Fibroblast of lung (primary cell): Measurements from ENCODE around the gene SYNE1. TPM values are rescaled to one million over a fixed set of nuclear protein-coding genes. Genes with fewer than 3 reads are reported as not detected.
"Not testable (repeated sequence)": the region's sequence is repeated elsewhere in the genome, so short reads cannot be mapped to it uniquely, and the experiment has no call there.

Experiments used
- DNase-seq, 2 donors: peaks; one replicate each; pipeline versions ENCODE4 v3.0.0 to v3.0.0-alpha.2; 2010; ENCODE audit warnings: low read depth in 2 of 2
- H2AFZ ChIP-seq: 2 replicates; pipeline ENCODE4 v1.5.1; 2012; ENCODE audit warnings: low read length, control low read depth, inconsistent platforms
- H3K27ac ChIP-seq: 2 replicates; pipeline ENCODE4 v1.5.1; 2011; ENCODE audit warnings: low read length, control low read depth; ENCODE audit not compliant: insufficient read depth
- H3K27me3 ChIP-seq: 2 replicates; pipeline ENCODE4 v1.5.1; 2011; ENCODE audit warnings: mild to moderate bottlenecking, low read length; ENCODE audit not compliant: control insufficient read depth, insufficient read depth
- H3K36me3 ChIP-seq: 2 replicates; pipeline ENCODE4 v1.5.1; 2011; ENCODE audit warnings: low read length; ENCODE audit not compliant: control insufficient read depth, insufficient read depth
- H3K4me1 ChIP-seq: 2 replicates; pipeline ENCODE4 v1.5.1; 2011; ENCODE audit warnings: low read length; ENCODE audit not compliant: control insufficient read depth, insufficient read depth; ENCODE audit errors: extremely low read depth
- H3K4me2 ChIP-seq: 2 replicates; pipeline ENCODE4 v1.5.1; 2011; ENCODE audit warnings: low read length, control low read depth; ENCODE audit not compliant: insufficient read depth; ENCODE audit errors: extremely low read depth
- H3K4me3 ChIP-seq, 4 experiments: fragments of 200-600 bp in 1 of 4; sonication (generic) in 1 of 4; replicated peaks in 1 of 4; 2 replicates each; pipeline ENCODE4 v1.5.1; 2011 to 2016; ENCODE audit warnings: low read length in 4 of 4, low read depth in 3 of 4, mild to moderate bottlenecking in 3 of 4, control low read depth in 2 of 4, inconsistent platforms in 1 of 4, mixed read lengths in 1 of 4; ENCODE audit not compliant: insufficient read depth in 1 of 4; ENCODE audit errors: control extremely low read depth in 1 of 4
- H3K79me2 ChIP-seq: 2 replicates; pipeline ENCODE4 v1.5.1; 2012; ENCODE audit warnings: mild to moderate bottlenecking, low read length, inconsistent platforms; ENCODE audit not compliant: control insufficient read depth, insufficient read depth
- H3K9ac ChIP-seq: 2 replicates; pipeline ENCODE4 v1.5.1; 2011; ENCODE audit warnings: mild to moderate bottlenecking, low read length, control low read depth; ENCODE audit not compliant: insufficient read depth
- H3K9me3 ChIP-seq: 2 replicates; pipeline ENCODE4 v1.5.1; 2012; ENCODE audit warnings: low read depth, low read length; ENCODE audit not compliant: control insufficient read depth, insufficient read depth
- H4K20me1 ChIP-seq: 2 replicates; pipeline ENCODE4 v1.5.1; 2011; ENCODE audit warnings: low read length; ENCODE audit not compliant: control insufficient read depth, insufficient read depth; ENCODE audit errors: extremely low read depth
- CTCF ChIP-seq, 2 donors: IDR thresholded peaks in 1 of 2; conservative IDR thresholded peaks in 1 of 2; 1 replicate in 1 of 2; 2 replicates in 1 of 2; pipeline ENCODE4 v1.5.1; 2011 to 2012; ENCODE audit warnings: low read length in 2 of 2, control low read depth in 1 of 2, inconsistent platforms in 1 of 2, low read depth in 1 of 2, mild to moderate bottlenecking in 1 of 2
- EZH2 ChIP-seq: IDR thresholded peaks from 2 replicates; pipeline ENCODE4 v1.5.1; 2012; ENCODE audit warnings: low read length, control low read depth, mild to moderate bottlenecking; ENCODE audit errors: missing control alignments
- polyA plus RNA-seq, 2 donors: library from polyadenylated mRNA; depleted of rRNA in 1 of 2; stranded (reverse) in 1 of 2; unstranded in 1 of 2; fragments of >200 nt; gene quantifications; 2 replicates each; pipeline ENCODE4 v1.2.1, GENCODE V29; 2011 to 2012; ENCODE audit warnings: missing spikeins in 1 of 2
- total RNA-seq: library from RNA; depleted of rRNA; stranded (reverse); fragments of >200 nt; gene quantifications from 2 replicates; pipeline ENCODE4 v1.2.1, GENCODE V29; 2014

Gene SYNE1
- total and polyA plus RNA-seq, 2 donors (not counting 1 experiment from before 2014, with no cell fraction given) = 21.7 to 219 TPM

DNA sequence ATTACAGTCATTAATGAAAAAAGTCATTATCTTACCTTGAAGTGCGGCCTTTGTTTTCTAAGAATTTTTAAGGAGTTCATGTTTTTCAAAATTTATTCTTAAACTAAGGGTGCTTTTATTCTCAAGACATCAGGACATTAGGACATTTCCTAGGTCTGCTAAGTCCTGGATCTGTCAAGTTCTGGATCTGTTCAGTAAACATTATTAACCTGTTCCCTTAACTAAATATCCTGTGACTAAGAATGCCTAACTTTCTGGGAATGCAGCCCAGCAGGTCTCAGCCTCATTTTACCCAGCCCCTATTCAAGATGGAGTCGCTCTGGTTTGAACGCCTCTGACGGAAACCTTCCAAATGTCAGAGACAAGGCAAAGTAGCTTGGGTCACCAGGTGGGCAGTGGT lies 302.6 kb downstream of the SYNE1 start:
- Histone ChIP-seq H3K4me2 (no peak overlapping the region), H3K79me2 (no peaks in the 10 kb centered on the region), H3K27me3 (no peaks in the 10 kb centered on the region), H4K20me1 (no peaks in the 10 kb centered on the region), H3K4me1 (no peaks in the 10 kb centered on the region), H3K36me3 (peaks cover 7% of the 10 kb centered on the region), H3K9ac (no peak overlapping the region), H3K27ac (no peak overlapping the region), H3K4me3 (no peak overlapping the region), H3K9me3 (no peaks in the 10 kb centered on the region), H2AFZ (no peak overlapping the region)
- DNase-seq = no peak
- no peak for TF ChIP-seq EZH2
- no peak for TF ChIP-seq CTCF (conservative IDR thresholded peaks at IDR 0.05 in 1 of 2, IDR thresholded peaks at IDR 0.05 in 1 of 2; ENCODE audit: low read depth in 1 of 2, low read length in 2 of 2)

DNA sequence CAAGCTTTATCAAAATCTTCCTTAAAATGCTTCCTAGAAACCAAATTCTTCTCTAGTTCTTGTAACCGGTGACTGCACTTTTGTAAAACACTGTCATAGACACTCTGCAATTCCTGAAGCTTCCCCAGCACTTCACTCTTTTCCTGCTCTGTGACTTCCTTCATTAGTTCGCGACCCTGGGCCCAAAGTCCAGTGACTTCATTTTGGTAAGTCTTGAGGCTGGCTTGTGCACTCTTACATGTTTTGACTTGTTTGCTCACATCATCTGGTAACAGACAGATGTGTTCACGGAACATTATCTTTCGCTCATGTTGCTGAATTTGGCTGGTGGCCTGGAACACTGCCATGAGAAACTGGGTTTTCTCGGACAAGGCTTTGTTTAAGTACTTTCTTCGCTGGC lies 306.2 kb downstream of the SYNE1 start:
- no peak overlapping the region for H3K4me3 ChIP-seq
- H3K27ac ChIP-seq = no peak overlapping the region
- no peak overlapping the region for H3K4me2 ChIP-seq
- no peak for TF ChIP-seq CTCF (conservative IDR thresholded peaks at IDR 0.05 in 1 of 2, IDR thresholded peaks at IDR 0.05 in 1 of 2; ENCODE audit: low read depth in 1 of 2, low read length in 2 of 2)
- no peak for TF ChIP-seq EZH2
- no peaks in the 10 kb centered on the region for H3K27me3 ChIP-seq
- no peak overlapping the region for H3K9ac ChIP-seq
- H3K36me3 ChIP-seq = peaks cover 1% of the 10 kb centered on the region
- H3K9me3 ChIP-seq = no peaks in the 10 kb centered on the region
- H3K4me1 ChIP-seq = no peaks in the 10 kb centered on the region
- no peak for DNase-seq
- H2AFZ ChIP-seq = no peak overlapping the region
- H4K20me1 ChIP-seq = no peaks in the 10 kb centered on the region
- no peaks in the 10 kb centered on the region for H3K79me2 ChIP-seq

- no peak for DNase-seq
- H3K36me3 ChIP-seq = peaks cover 3% of the 10 kb centered on the region
Measured at GRCh38 chr6:152329638-152330448, 307.3 kb downstream of the SYNE1 start.

DNA sequence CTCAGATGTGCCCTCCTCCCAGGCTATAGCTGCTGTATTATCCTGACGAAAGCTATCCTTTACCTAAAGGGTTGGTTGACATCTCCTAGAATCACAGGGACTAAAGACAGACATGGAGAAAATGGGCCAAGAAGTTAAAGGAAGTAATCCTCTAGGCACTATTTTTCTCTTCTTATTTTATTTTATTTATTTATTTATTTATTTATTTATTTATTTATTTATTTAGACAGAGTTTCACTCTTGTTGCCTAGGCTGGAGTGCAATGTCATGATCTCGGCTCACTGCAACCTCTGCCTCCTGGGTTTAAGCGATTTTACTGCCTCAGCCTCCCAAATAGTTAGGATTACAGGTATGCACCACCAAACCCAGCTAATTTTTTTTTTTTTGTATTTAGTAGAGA lies 309.0 kb downstream of the SYNE1 start:
- not testable (repeated sequence) for H3K4me2 ChIP-seq, H3K27ac ChIP-seq, H3K9me3 ChIP-seq, H4K20me1 ChIP-seq, H3K4me3 ChIP-seq, H3K9ac ChIP-seq, H3K27me3 ChIP-seq, DNase-seq, H3K4me1 ChIP-seq, H3K36me3 ChIP-seq, H2AFZ ChIP-seq, H3K79me2 ChIP-seq

More at GRCh38 chr6:152329638-152330448, 307.3 kb downstream of the SYNE1 start:
- no peak overlapping the region for H3K4me3 ChIP-seq
- no peaks in the 10 kb centered on the region for H4K20me1 ChIP-seq
- no peak overlapping the region for H3K9ac ChIP-seq
- H3K4me1 ChIP-seq = no peaks in the 10 kb centered on the region
- H3K4me2 ChIP-seq = no peak overlapping the region
- H3K9me3 ChIP-seq = no peaks in the 10 kb centered on the region
- H3K27ac ChIP-seq = no peak overlapping the region
- H2AFZ ChIP-seq = no peak overlapping the region
- no peaks in the 10 kb centered on the region for H3K79me2 ChIP-seq
- H3K27me3 ChIP-seq = no peaks in the 10 kb centered on the region
- TF ChIP-seq EZH2 (no peak), CTCF (conservative IDR thresholded peaks at IDR 0.05 in 1 of 2, IDR thresholded peaks at IDR 0.05 in 1 of 2; ENCODE audit: low read depth in 1 of 2, low read length in 2 of 2) (no peak)
